H1 (cell line): ENCODE data around the gene SLC7A9. TPM values are rescaled to one million over a fixed set of nuclear protein-coding genes. Genes with fewer than 3 reads are reported as not detected.

Experiments
- CREB1 ChIP-seq: IDR thresholded peaks from 2 replicates; pipeline ENCODE4 v1.6.1; 2012; ENCODE audit warnings: inconsistent platforms
- NANOG ChIP-seq: IDR thresholded peaks from 2 replicates; pipeline ENCODE4 v1.6.1; 2011; ENCODE audit warnings: low read length, low read depth, mild to moderate bottlenecking, inconsistent platforms; ENCODE audit not compliant: insufficient read depth, poor library complexity, severe bottlenecking
- PHF8 ChIP-seq: fragments of 200-600 bp; sonication (generic); conservative IDR thresholded peaks from 2 replicates; pipeline ENCODE4 v1.7.1; 2012; ENCODE audit warnings: low read depth, mild to moderate bottlenecking, inconsistent platforms, low read length, moderate library complexity
- POLR2A ChIP-seq, 2 experiments: IDR thresholded peaks; 1 replicate in 1 of 2; 2 replicates in 1 of 2; pipeline ENCODE4 v1.6.1; 2011; ENCODE audit warnings: low read depth in 2 of 2, low read length in 2 of 2, mild to moderate bottlenecking in 2 of 2; ENCODE audit errors: control extremely low read depth in 1 of 2
- POU5F1 ChIP-seq: IDR thresholded peaks from 2 replicates; pipeline ENCODE4 v1.6.1; 2011; ENCODE audit warnings: low read depth, mild to moderate bottlenecking, low read length, moderate library complexity
- RNF2 ChIP-seq: fragments of 200-900, 300-1000 bp; sonication (generic); IDR thresholded peaks from 2 replicates; pipeline ENCODE4 v1.7.1; 2016; ENCODE audit warnings: borderline replicate concordance, low read depth, mild to moderate bottlenecking, antibody characterized with exemption, low read length; ENCODE audit not compliant: poor library complexity, severe bottlenecking; ENCODE audit errors: missing control alignments
- SP4 ChIP-seq: IDR thresholded peaks from 2 replicates; pipeline ENCODE4 v1.6.1; 2012; ENCODE audit warnings: low read length, inconsistent platforms
- TAF7 ChIP-seq: optimal IDR thresholded peaks from 2 replicates; pipeline ENCODE3; 2011; ENCODE audit warnings: low read depth, mild to moderate bottlenecking, inconsistent platforms, low read length, moderate library complexity, borderline replicate concordance
- polyA plus RNA-seq, 7 experiments: library from polyadenylated mRNA; depleted of rRNA in 3 of 7; stranded (reverse) in 5 of 7; unstranded in 2 of 7; fragments of >200 nt in 5 of 7; fragments of 200-250 nt in 2 of 7; gene quantifications; 1 replicate in 5 of 7; 2 replicates in 1 of 7; 4 replicates in 1 of 7; pipeline versions ENCODE4 v1.2.1 to v1.2.3, GENCODE V29; 2011 to 2013; ENCODE audit warnings: missing spikeins in 2 of 7, mixed read lengths in 2 of 7
- total RNA-seq: library from RNA; stranded (reverse); fragmentation: NEBNext Ultra II Directional; extraction: Animal tissue kit (Norgen Biotek cat#: 25700); gene quantifications from 2 replicates; pipeline ENCODE4 v1.2.1, GENCODE V29; 2021
- TF ChIP-seq, protein P1 (sequence below): fragments of 300-600 bp; sonication (generic); IDR thresholded peaks from 2 replicates; pipeline ENCODE4 v1.7.1; 2012; ENCODE audit warnings: low read length, moderate library complexity, mild to moderate bottlenecking, inconsistent platforms; ENCODE audit not compliant: insufficient replicate concordance
- TF ChIP-seq, protein P2 (sequence below): IDR thresholded peaks from 2 replicates; pipeline ENCODE4 v1.6.1; 2012; ENCODE audit warnings: low read length, inconsistent platforms

Gene SLC7A9
- total and polyA plus RNA-seq, 2 of the 8 experiments (the other 6 are each of a cell fraction or from before 2014, with no cell fraction given) = 0.15 TPM; not detected in 1

DNA sequence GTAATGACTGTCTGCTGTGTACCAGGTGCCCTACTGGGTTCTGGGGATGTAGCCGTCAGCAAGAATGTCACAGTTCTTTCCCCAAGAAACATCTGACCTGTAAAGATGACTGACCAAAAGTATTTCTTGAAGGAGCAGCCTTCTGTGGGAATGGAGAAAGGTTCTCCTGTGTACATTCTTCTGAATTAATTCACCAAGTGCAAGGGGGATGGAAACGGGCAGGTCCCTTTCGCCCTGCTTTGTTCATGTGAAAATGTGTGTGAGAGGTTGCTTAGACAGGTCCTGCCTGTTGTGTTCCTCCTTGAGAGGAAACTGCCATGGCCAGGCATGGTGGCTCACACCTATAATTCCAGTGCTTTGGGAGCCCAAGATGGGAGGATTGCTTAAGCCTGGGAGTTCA is 57.0 kb downstream of the SLC7A9 start (continued):
- TF ChIP-seq, protein P1, sequence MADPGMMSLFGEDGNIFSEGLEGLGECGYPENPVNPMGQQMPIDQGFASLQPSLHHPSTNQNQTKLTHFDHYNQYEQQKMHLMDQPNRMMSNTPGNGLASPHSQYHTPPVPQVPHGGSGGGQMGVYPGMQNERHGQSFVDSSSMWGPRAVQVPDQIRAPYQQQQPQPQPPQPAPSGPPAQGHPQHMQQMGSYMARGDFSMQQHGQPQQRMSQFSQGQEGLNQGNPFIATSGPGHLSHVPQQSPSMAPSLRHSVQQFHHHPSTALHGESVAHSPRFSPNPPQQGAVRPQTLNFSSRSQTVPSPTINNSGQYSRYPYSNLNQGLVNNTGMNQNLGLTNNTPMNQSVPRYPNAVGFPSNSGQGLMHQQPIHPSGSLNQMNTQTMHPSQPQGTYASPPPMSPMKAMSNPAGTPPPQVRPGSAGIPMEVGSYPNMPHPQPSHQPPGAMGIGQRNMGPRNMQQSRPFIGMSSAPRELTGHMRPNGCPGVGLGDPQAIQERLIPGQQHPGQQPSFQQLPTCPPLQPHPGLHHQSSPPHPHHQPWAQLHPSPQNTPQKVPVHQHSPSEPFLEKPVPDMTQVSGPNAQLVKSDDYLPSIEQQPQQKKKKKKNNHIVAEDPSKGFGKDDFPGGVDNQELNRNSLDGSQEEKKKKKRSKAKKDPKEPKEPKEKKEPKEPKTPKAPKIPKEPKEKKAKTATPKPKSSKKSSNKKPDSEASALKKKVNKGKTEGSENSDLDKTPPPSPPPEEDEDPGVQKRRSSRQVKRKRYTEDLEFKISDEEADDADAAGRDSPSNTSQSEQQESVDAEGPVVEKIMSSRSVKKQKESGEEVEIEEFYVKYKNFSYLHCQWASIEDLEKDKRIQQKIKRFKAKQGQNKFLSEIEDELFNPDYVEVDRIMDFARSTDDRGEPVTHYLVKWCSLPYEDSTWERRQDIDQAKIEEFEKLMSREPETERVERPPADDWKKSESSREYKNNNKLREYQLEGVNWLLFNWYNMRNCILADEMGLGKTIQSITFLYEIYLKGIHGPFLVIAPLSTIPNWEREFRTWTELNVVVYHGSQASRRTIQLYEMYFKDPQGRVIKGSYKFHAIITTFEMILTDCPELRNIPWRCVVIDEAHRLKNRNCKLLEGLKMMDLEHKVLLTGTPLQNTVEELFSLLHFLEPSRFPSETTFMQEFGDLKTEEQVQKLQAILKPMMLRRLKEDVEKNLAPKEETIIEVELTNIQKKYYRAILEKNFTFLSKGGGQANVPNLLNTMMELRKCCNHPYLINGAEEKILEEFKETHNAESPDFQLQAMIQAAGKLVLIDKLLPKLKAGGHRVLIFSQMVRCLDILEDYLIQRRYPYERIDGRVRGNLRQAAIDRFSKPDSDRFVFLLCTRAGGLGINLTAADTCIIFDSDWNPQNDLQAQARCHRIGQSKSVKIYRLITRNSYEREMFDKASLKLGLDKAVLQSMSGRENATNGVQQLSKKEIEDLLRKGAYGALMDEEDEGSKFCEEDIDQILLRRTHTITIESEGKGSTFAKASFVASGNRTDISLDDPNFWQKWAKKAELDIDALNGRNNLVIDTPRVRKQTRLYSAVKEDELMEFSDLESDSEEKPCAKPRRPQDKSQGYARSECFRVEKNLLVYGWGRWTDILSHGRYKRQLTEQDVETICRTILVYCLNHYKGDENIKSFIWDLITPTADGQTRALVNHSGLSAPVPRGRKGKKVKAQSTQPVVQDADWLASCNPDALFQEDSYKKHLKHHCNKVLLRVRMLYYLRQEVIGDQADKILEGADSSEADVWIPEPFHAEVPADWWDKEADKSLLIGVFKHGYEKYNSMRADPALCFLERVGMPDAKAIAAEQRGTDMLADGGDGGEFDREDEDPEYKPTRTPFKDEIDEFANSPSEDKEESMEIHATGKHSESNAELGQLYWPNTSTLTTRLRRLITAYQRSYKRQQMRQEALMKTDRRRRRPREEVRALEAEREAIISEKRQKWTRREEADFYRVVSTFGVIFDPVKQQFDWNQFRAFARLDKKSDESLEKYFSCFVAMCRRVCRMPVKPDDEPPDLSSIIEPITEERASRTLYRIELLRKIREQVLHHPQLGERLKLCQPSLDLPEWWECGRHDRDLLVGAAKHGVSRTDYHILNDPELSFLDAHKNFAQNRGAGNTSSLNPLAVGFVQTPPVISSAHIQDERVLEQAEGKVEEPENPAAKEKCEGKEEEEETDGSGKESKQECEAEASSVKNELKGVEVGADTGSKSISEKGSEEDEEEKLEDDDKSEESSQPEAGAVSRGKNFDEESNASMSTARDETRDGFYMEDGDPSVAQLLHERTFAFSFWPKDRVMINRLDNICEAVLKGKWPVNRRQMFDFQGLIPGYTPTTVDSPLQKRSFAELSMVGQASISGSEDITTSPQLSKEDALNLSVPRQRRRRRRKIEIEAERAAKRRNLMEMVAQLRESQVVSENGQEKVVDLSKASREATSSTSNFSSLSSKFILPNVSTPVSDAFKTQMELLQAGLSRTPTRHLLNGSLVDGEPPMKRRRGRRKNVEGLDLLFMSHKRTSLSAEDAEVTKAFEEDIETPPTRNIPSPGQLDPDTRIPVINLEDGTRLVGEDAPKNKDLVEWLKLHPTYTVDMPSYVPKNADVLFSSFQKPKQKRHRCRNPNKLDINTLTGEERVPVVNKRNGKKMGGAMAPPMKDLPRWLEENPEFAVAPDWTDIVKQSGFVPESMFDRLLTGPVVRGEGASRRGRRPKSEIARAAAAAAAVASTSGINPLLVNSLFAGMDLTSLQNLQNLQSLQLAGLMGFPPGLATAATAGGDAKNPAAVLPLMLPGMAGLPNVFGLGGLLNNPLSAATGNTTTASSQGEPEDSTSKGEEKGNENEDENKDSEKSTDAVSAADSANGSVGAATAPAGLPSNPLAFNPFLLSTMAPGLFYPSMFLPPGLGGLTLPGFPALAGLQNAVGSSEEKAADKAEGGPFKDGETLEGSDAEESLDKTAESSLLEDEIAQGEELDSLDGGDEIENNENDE = no peak
- TF ChIP-seq NANOG (no peak), PHF8 (no peak), TAF7 (no peak), CREB1 (no peak), SP4 (no peak), POU5F1 (no peak), RNF2 (no peak), POLR2A (IDR thresholded peaks at IDR 0.05; ENCODE audit: control extremely low read depth in 1 of 2, low read depth in 2 of 2, low read length in 2 of 2) (no peak)
- TF ChIP-seq, protein P2, sequence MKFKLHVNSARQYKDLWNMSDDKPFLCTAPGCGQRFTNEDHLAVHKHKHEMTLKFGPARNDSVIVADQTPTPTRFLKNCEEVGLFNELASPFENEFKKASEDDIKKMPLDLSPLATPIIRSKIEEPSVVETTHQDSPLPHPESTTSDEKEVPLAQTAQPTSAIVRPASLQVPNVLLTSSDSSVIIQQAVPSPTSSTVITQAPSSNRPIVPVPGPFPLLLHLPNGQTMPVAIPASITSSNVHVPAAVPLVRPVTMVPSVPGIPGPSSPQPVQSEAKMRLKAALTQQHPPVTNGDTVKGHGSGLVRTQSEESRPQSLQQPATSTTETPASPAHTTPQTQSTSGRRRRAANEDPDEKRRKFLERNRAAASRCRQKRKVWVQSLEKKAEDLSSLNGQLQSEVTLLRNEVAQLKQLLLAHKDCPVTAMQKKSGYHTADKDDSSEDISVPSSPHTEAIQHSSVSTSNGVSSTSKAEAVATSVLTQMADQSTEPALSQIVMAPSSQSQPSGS = no peak
- TF ChIP-seq, all 59 proteins: peak for 0
